ENCODE results near the gene NTN1. TPM values are rescaled to one million over a fixed set of nuclear protein-coding genes. Genes with fewer than 3 reads are reported as not detected.

NTN1 gene
- total RNA-seq, 5 donors from 2014 or later (not counting 1 experiment from before 2014, with no cell fraction given): 0.07 to 0.15 (median 0.12) TPM; not detected in 1

DNA sequence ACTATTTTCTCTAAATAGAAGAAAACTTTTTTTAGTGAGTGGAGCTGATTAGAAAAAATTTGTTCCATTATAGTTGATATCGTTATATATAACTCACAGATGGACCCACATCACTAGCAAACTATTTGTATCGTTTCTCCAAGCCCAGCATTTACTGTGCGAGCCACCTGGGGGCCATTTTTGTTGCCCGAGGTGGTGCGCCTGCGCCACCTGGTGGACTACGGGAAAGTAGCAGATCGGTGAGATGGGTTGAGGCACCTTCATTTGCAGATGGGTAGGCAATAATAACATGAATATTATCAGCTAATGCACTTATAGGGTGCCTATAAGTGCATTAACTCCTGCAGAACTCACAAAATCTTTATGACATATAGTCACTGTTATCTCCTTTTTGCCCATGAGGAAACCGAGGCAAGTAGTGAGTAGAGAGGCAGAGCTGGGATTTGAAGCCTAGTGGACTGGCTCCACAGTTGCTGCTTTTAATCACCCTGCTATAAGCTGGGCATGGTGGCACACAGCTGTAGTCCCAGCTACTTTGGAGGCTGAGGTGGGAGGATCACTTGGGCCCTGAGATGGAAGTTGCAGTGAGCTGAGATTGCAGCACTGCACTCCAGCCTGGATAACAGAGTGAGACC lies 23.2 kb upstream of the NTN1 start:
- H3K9me3 ChIP-seq: no peaks in the 10 kb centered on the region
- CTCF ChIA-PET: interaction anchor here (0.6 to 1.5 kb wide), 12 partner anchors 11 to 588 kb away, joined by 3 to 6 read pairs (median 4); partner anchors contain the start of gene MFSD6L (in 1 of the 2)
- no peak overlapping the region for H3K27ac ChIP-seq (ENCODE audit: low read length)
- Mint-ChIP-seq H3K4me3 (no peak overlapping the region), H3K27me3 (peaks cover 22 to 40% of the 10 kb centered on the region in 2 donors), H3K9me3 (no peaks in the 10 kb centered on the region), H3K36me3 (no peaks in the 10 kb centered on the region), H3K27ac (no peak overlapping the region), H3K4me1 (peaks cover 7 to 18% (median 12%) of the 10 kb centered on the region in 3 donors)
- peaks cover 4 to 25% of the 10 kb centered on the region in 2 experiments for H3K27me3 ChIP-seq (replicated peaks in 1 of 2; ENCODE audit: control insufficient read depth in 2 of 2, extremely low read depth in 1 of 2, insufficient read depth in 2 of 2, low read length in 1 of 2)
- WGBS (ENCODE audit: insufficient coverage): 0% methylated on average over 1 of the region's 9 CpGs
- POLR2A ChIA-PET: no interaction called here
- H3K36me3 ChIP-seq (ENCODE audit: control insufficient read depth in 2 of 2, extremely low read depth in 1 of 2, insufficient read depth in 1 of 2, low read length in 1 of 2): no peaks in the 10 kb centered on the region
- H3K4me1 ChIP-seq (ENCODE audit: control insufficient read depth in 1 of 2, extremely low read depth in 1 of 2, insufficient read depth in 2 of 2, low read length in 2 of 2): peaks cover 0 to 10% of the 10 kb centered on the region in 2 experiments
- ATAC-seq (replicated peaks in 1 of 4) (peak; percentile 77 to 82 (median 80)), DNase-seq (peak; percentile 58 to 89 (median 75))
- H3K4me3 ChIP-seq (ENCODE audit: control insufficient read depth in 1 of 2, extremely low read depth in 1 of 2, low read length in 1 of 2): no peak overlapping the region

- H3K9me3 ChIP-seq: no peaks in the 10 kb centered on the region
- Mint-ChIP-seq H3K27ac (no peak overlapping the region), H3K27me3 (peaks cover 40 to 70% of the 10 kb centered on the region in 2 donors), H3K9me3 (peaks cover 0 to 5% (median 4%) of the 10 kb centered on the region in 3 donors), H3K4me1 (peaks cover 13 to 24% (median 17%) of the 10 kb centered on the region in 3 donors), H3K4me3 (peak overlapping the region in 1 of 3 donors; percentile 16), H3K36me3 (peaks cover 6% of the 10 kb centered on the region)
- H3K4me1 ChIP-seq (ENCODE audit: control insufficient read depth in 1 of 2, extremely low read depth in 1 of 2, insufficient read depth in 2 of 2, low read length in 2 of 2): peaks cover 5 to 22% of the 10 kb centered on the region in 2 experiments
- POLR2A ChIA-PET: no interaction called here
- H3K27ac ChIP-seq (ENCODE audit: low read length): no peak overlapping the region
- ATAC-seq (replicated peaks in 1 of 4) (no peak), DNase-seq (no peak)
- no peak overlapping the region for H3K4me3 ChIP-seq (ENCODE audit: control insufficient read depth in 1 of 2, extremely low read depth in 1 of 2, low read length in 1 of 2)
- CTCF ChIA-PET: interaction anchor here in 1 of 2 donors (0.7 kb wide), 1 partner anchor 1373 kb away, joined by 3 read pairs; no protein-coding TSS in a partner anchor
- H3K27me3 ChIP-seq (replicated peaks in 1 of 2; ENCODE audit: control insufficient read depth in 2 of 2, extremely low read depth in 1 of 2, insufficient read depth in 2 of 2, low read length in 1 of 2): peaks cover 12 to 55% of the 10 kb centered on the region in 2 experiments
- H3K36me3 ChIP-seq (ENCODE audit: control insufficient read depth in 2 of 2, extremely low read depth in 1 of 2, insufficient read depth in 1 of 2, low read length in 1 of 2): no peaks in the 10 kb centered on the region
- WGBS (ENCODE audit: insufficient coverage): no CpG with 5 or more reads among the region's 3 CpGs
Measured at GRCh38 chr17:9001559-9001958, 19.8 kb upstream of the NTN1 start.

- Mint-ChIP-seq H3K27ac (no peak overlapping the region), H3K36me3 (peaks cover 6% of the 10 kb centered on the region), H3K4me1 (peaks cover 13 to 24% (median 17%) of the 10 kb centered on the region in 3 donors), H3K4me3 (peak overlapping the region; percentile 29 to 64 (median 58)), H3K27me3 (peaks cover 45 to 76% of the 10 kb centered on the region in 2 donors), H3K9me3 (peaks cover 0 to 5% (median 4%) of the 10 kb centered on the region in 3 donors)
- H3K27ac ChIP-seq (ENCODE audit: low read length): no peak overlapping the region
- 25% methylated on average over 10 of the region's 15 CpGs for WGBS (ENCODE audit: insufficient coverage)
- H3K4me3 ChIP-seq (ENCODE audit: control insufficient read depth in 1 of 2, extremely low read depth in 1 of 2, low read length in 1 of 2): peak overlapping the region in 1 of 2 donors; percentile 29
- H3K27me3 ChIP-seq (replicated peaks in 1 of 2; ENCODE audit: control insufficient read depth in 2 of 2, extremely low read depth in 1 of 2, insufficient read depth in 2 of 2, low read length in 1 of 2): peaks cover 12 to 61% of the 10 kb centered on the region in 2 experiments
- H3K4me1 ChIP-seq (ENCODE audit: control insufficient read depth in 1 of 2, extremely low read depth in 1 of 2, insufficient read depth in 2 of 2, low read length in 2 of 2): peaks cover 5 to 22% of the 10 kb centered on the region in 2 experiments
- ATAC-seq (replicated peaks in 1 of 4) (no peak), DNase-seq (peak in 1 of 35 experiments; percentile 23)
- H3K9me3 ChIP-seq: no peaks in the 10 kb centered on the region
- ChIA-PET CTCF (no interaction called here), POLR2A (interaction anchor here in 1 of 2 donors (0.7 kb wide), 1 partner anchor 260 kb away, joined by 5 read pairs; no protein-coding TSS in a partner anchor)
- H3K36me3 ChIP-seq (ENCODE audit: control insufficient read depth in 2 of 2, extremely low read depth in 1 of 2, insufficient read depth in 1 of 2, low read length in 1 of 2): no peaks in the 10 kb centered on the region
Measured at GRCh38 chr17:9002227-9002605, 19.1 kb upstream of the NTN1 start.

- Histone ChIP-seq H3K27ac (ENCODE audit: low read length) (no peak overlapping the region), H3K36me3 (ENCODE audit: control insufficient read depth in 2 of 2, extremely low read depth in 1 of 2, insufficient read depth in 1 of 2, low read length in 1 of 2) (no peaks in the 10 kb centered on the region), H3K4me1 (ENCODE audit: control insufficient read depth in 1 of 2, extremely low read depth in 1 of 2, insufficient read depth in 2 of 2, low read length in 2 of 2) (peaks cover 5 to 20% of the 10 kb centered on the region in 2 experiments), H3K9me3 (no peaks in the 10 kb centered on the region), H3K27me3 (replicated peaks in 1 of 2; ENCODE audit: control insufficient read depth in 2 of 2, extremely low read depth in 1 of 2, insufficient read depth in 2 of 2, low read length in 1 of 2) (peaks cover 12 to 65% of the 10 kb centered on the region in 2 experiments), H3K4me3 (ENCODE audit: control insufficient read depth in 1 of 2, extremely low read depth in 1 of 2, low read length in 1 of 2) (peak overlapping the region in 1 of 2 donors; percentile 29)
- Mint-ChIP-seq H3K27me3 (peaks cover 50 to 80% of the 10 kb centered on the region in 2 donors), H3K27ac (no peak overlapping the region), H3K4me3 (peak overlapping the region; percentile 29 to 64 (median 58)), H3K9me3 (peaks cover 0 to 5% (median 4%) of the 10 kb centered on the region in 3 donors), H3K36me3 (peaks cover 6% of the 10 kb centered on the region), H3K4me1 (peaks cover 13 to 24% (median 17%) of the 10 kb centered on the region in 3 donors)
- under 1% methylated on average over 64 of the region's 69 CpGs for WGBS (ENCODE audit: insufficient coverage)
- peak in 8 of 35 experiments; percentile 23 to 54 (median 32) for DNase-seq
- ChIA-PET POLR2A (interaction anchor here in 1 of 2 donors (0.7 kb wide), 1 partner anchor 261 kb away, joined by 5 read pairs; no protein-coding TSS in a partner anchor), CTCF (no interaction called here)
- ATAC-seq (replicated peaks in 1 of 4): peak; percentile 63 to 73 (median 70)
Measured at GRCh38 chr17:9002606-9003354, 18.5 kb upstream of the NTN1 start.

- H3K9me3 ChIP-seq: no peaks in the 10 kb centered on the region
- H3K27ac ChIP-seq (ENCODE audit: low read length): no peak overlapping the region
- peak overlapping the region; percentile 21 to 68 (median 49) for H3K4me3 Mint-ChIP-seq
- CTCF ChIA-PET: no interaction called here
- peaks cover 10 to 21% (median 17%) of the 10 kb centered on the region in 3 donors for H3K4me1 Mint-ChIP-seq
- H3K4me3 ChIP-seq (ENCODE audit: control insufficient read depth in 1 of 2, extremely low read depth in 1 of 2, low read length in 1 of 2): peak overlapping the region in 1 of 2 donors; percentile 66
- peaks cover 50 to 80% of the 10 kb centered on the region in 2 donors for H3K27me3 Mint-ChIP-seq
- peaks cover 5 to 17% of the 10 kb centered on the region in 2 experiments for H3K4me1 ChIP-seq (ENCODE audit: control insufficient read depth in 1 of 2, extremely low read depth in 1 of 2, insufficient read depth in 2 of 2, low read length in 2 of 2)
- ATAC-seq (replicated peaks in 1 of 4) (peak; percentile 26 to 48 (median 36)), DNase-seq (no peak)
- peaks cover 13 to 71% of the 10 kb centered on the region in 2 experiments for H3K27me3 ChIP-seq (replicated peaks in 1 of 2; ENCODE audit: control insufficient read depth in 2 of 2, extremely low read depth in 1 of 2, insufficient read depth in 2 of 2, low read length in 1 of 2)
- POLR2A ChIA-PET: no interaction called here
- H3K9me3 Mint-ChIP-seq: peaks cover 0 to 5% (median 4%) of the 10 kb centered on the region in 3 donors
- H3K36me3 ChIP-seq (ENCODE audit: control insufficient read depth in 2 of 2, extremely low read depth in 1 of 2, insufficient read depth in 1 of 2, low read length in 1 of 2): no peaks in the 10 kb centered on the region
- no peak overlapping the region for H3K27ac Mint-ChIP-seq
- peaks cover 6% of the 10 kb centered on the region for H3K36me3 Mint-ChIP-seq
- 3% methylated on average over 78 of the region's 90 CpGs for WGBS (ENCODE audit: insufficient coverage)
Measured at GRCh38 chr17:9003355-9004131, 17.8 kb upstream of the NTN1 start.

Data from T-cell (primary cell).